GM18520 (cell line): ENCODE measurements around the gene TRAF2.

Source experiments
- ATAC-seq: cut with Tn5 transposase; IDR thresholded peaks from one replicate; pipeline ENCODE4 v1.9.1; 2021; ENCODE audit not compliant: unreplicated experiment

TRAF2 gene

DNA sequence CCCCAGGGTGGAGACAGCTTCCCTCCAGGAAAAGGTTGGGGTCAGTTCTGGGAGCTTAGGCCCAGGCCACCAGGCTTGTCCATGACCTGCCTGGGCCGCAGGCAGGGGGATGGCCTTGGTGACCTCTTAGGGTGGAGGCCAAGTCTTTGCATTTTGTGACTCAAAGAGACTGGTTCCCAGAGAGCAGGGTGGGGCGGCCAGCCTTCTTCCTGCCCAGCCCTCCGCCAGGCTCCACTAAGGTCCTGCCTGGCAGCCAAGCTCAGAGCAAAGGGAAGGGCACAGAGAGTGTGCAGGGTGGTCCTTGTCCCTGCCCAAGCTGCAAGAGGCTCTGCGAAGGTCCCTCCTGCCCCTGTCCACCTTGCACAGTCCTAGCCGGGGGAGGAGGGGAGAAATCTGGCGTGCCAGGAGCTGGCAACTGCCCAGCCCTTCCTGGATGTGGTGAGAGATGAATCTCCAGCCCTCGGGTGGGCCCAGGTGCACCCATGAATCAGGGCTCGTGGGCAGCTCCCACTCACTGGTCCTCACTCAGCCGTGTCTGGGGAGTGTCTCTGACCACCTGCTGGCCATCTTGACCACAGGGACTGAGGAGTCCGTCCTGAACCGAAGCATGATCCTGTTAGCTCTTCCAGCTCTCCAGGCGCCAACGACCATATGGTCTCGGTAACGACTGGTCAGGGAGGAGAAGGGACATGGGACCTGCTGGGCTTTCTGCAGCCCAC is 88.7 kb downstream of the TRAF2 start:
- no peak for ATAC-seq

- ATAC-seq, result no peak
These were observed 89.3 kb downstream of the TRAF2 start for GRCh38 chr9:136975644-136976043.
